Fibroblast of lung (primary cell): ENCODE data around the gene RTN4IP1.

Experiments used
- EZH2 ChIP-seq: IDR thresholded peaks from 2 replicates; pipeline ENCODE4 v1.5.1; 2012; ENCODE audit warnings: low read length, control low read depth, mild to moderate bottlenecking; ENCODE audit errors: missing control alignments
- TF ChIP-seq, protein P1 (sequence below), 2 donors: IDR thresholded peaks in 1 of 2; conservative IDR thresholded peaks in 1 of 2; 1 replicate in 1 of 2; 2 replicates in 1 of 2; pipeline ENCODE4 v1.5.1; 2011 to 2012; ENCODE audit warnings: low read length in 2 of 2, control low read depth in 1 of 2, inconsistent platforms in 1 of 2, low read depth in 1 of 2, mild to moderate bottlenecking in 1 of 2

DNA sequence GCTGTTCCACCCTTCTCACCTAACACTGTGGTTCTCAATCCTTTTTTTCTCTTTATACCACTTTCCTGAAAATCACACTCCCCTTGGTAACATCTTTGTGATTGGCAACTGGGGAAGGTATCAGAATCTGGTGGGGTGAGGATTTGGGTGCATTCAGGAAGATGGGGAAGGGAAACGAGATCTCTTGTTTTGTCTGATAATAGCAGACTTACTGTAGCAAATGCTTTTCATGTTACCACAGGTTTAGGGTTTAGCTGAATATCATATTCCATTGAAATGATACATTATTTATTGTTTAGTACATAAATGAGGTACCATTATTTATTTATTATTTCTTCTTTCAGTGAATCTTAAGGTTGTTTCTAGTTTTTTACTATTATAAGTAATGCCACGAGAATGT is 100.8 kb downstream of the RTN4IP1 start:
- TF ChIP-seq, protein P1, sequence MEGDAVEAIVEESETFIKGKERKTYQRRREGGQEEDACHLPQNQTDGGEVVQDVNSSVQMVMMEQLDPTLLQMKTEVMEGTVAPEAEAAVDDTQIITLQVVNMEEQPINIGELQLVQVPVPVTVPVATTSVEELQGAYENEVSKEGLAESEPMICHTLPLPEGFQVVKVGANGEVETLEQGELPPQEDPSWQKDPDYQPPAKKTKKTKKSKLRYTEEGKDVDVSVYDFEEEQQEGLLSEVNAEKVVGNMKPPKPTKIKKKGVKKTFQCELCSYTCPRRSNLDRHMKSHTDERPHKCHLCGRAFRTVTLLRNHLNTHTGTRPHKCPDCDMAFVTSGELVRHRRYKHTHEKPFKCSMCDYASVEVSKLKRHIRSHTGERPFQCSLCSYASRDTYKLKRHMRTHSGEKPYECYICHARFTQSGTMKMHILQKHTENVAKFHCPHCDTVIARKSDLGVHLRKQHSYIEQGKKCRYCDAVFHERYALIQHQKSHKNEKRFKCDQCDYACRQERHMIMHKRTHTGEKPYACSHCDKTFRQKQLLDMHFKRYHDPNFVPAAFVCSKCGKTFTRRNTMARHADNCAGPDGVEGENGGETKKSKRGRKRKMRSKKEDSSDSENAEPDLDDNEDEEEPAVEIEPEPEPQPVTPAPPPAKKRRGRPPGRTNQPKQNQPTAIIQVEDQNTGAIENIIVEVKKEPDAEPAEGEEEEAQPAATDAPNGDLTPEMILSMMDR (conservative IDR thresholded peaks at IDR 0.05 in 1 of 2, IDR thresholded peaks at IDR 0.05 in 1 of 2; ENCODE audit: low read depth in 1 of 2, low read length in 2 of 2) = no peak
- no peak for TF ChIP-seq EZH2
